DOHH2 (cell line): ENCODE results near the gene AFDN.

ENCODE experiments used
- EZH2phosphoT487 ChIP-seq: fragments of 200-600 bp; sonication (generic); IDR thresholded peaks from 2 replicates; pipeline ENCODE4 v1.6.1; 2017; ENCODE audit warnings: borderline replicate concordance, mild to moderate bottlenecking, antibody characterized with exemption, low read length, moderate library complexity, mixed read lengths
- TF ChIP-seq, protein P1 (sequence below): fragments of 200-600 bp; sonication (generic); IDR thresholded peaks from one replicate; pipeline ENCODE4 v1.5.1; 2014; ENCODE audit warnings: antibody characterized with exemption, mild to moderate bottlenecking, low read depth, low read length; ENCODE audit not compliant: poor library complexity, severe bottlenecking

GRCh38 chr6:168021581-168021980 is 194.9 kb downstream of the AFDN start:
- TF ChIP-seq, protein P1, sequence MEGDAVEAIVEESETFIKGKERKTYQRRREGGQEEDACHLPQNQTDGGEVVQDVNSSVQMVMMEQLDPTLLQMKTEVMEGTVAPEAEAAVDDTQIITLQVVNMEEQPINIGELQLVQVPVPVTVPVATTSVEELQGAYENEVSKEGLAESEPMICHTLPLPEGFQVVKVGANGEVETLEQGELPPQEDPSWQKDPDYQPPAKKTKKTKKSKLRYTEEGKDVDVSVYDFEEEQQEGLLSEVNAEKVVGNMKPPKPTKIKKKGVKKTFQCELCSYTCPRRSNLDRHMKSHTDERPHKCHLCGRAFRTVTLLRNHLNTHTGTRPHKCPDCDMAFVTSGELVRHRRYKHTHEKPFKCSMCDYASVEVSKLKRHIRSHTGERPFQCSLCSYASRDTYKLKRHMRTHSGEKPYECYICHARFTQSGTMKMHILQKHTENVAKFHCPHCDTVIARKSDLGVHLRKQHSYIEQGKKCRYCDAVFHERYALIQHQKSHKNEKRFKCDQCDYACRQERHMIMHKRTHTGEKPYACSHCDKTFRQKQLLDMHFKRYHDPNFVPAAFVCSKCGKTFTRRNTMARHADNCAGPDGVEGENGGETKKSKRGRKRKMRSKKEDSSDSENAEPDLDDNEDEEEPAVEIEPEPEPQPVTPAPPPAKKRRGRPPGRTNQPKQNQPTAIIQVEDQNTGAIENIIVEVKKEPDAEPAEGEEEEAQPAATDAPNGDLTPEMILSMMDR, result no peak
- TF ChIP-seq EZH2phosphoT487, result no peak
